Central memory CD8-positive, alpha-beta T cell (primary cell): ENCODE data around the gene SPEF2.

ENCODE experiments used
- ATAC-seq: fragments of 150-1000 bp; cut with Tn5 transposase; replicated peaks from 2 replicates; pipeline ENCODE4 v1.10.0; 2022; ENCODE audit warnings: mild to moderate bottlenecking, moderate FRiP score, moderate number of reproducible peaks; ENCODE audit not compliant: poor library complexity, severe bottlenecking; ENCODE audit errors: extremely low read depth
- DNase-seq, 2 donors: peaks; one replicate each; pipeline ENCODE4 v3.0.0; 2021; ENCODE audit warnings: low spot score in 2 of 2
- H3K27ac Mint-ChIP-seq: one replicate; pipeline ENCODE4 v1.8.0; 2022; ENCODE audit warnings: low read depth, mild to moderate bottlenecking, moderate library complexity, mixed read lengths
- H3K27me3 Mint-ChIP-seq: one replicate; pipeline ENCODE4 v1.8.0; 2022; ENCODE audit warnings: mixed read lengths
- H3K36me3 Mint-ChIP-seq: one replicate; pipeline ENCODE4 v1.8.0; 2022; ENCODE audit warnings: mild to moderate bottlenecking, moderate library complexity, mixed read lengths; ENCODE audit not compliant: insufficient read depth
- H3K4me1 Mint-ChIP-seq: one replicate; pipeline ENCODE4 v1.8.0; 2022; ENCODE audit warnings: mixed read lengths
- H3K4me3 Mint-ChIP-seq: one replicate; pipeline ENCODE4 v1.8.0; 2022; ENCODE audit warnings: mild to moderate bottlenecking, moderate library complexity, mixed read lengths
- H3K9me3 Mint-ChIP-seq: one replicate; pipeline ENCODE4 v1.8.0; 2022; ENCODE audit warnings: mixed read lengths

Gene SPEF2

GRCh38 chr5:35799753-35800152 is 182.1 kb downstream of the SPEF2 start:
- Mint-ChIP-seq H3K9me3 (no peaks in the 10 kb centered on the region), H3K27ac (no peak overlapping the region), H3K36me3 (peaks cover 12% of the 10 kb centered on the region), H3K4me1 (peaks cover 54% of the 10 kb centered on the region), H3K27me3 (no peaks in the 10 kb centered on the region), H3K4me3 (no peak overlapping the region)
- DNase-seq (no peak), ATAC-seq (no peak)

GRCh38 chr5:35803191-35803651 is 185.6 kb downstream of the SPEF2 start:
- H3K27me3 Mint-ChIP-seq: no peaks in the 10 kb centered on the region
- peak overlapping the region; percentile 42 for H3K4me3 Mint-ChIP-seq
- DNase-seq (peak in 1 of 2 donors; percentile 15), ATAC-seq (no peak)
- peaks cover 53% of the 10 kb centered on the region for H3K4me1 Mint-ChIP-seq
- H3K36me3 Mint-ChIP-seq: no peaks in the 10 kb centered on the region
- H3K9me3 Mint-ChIP-seq: no peaks in the 10 kb centered on the region
- peak overlapping the region; percentile 88 for H3K27ac Mint-ChIP-seq

GRCh38 chr5:35804201-35804653 is 186.6 kb downstream of the SPEF2 start:
- DNase-seq (no peak), ATAC-seq (peak; percentile 24)
- Mint-ChIP-seq H3K9me3 (no peaks in the 10 kb centered on the region), H3K4me1 (peaks cover 56% of the 10 kb centered on the region), H3K27ac (peak overlapping the region; percentile 88), H3K4me3 (peak overlapping the region; percentile 13), H3K36me3 (peaks cover 4% of the 10 kb centered on the region), H3K27me3 (no peaks in the 10 kb centered on the region)

GRCh38 chr5:35804841-35805240 is 187.2 kb downstream of the SPEF2 start:
- H3K27ac Mint-ChIP-seq: peak overlapping the region; percentile 88
- no peak overlapping the region for H3K4me3 Mint-ChIP-seq
- DNase-seq: no peak
- no peaks in the 10 kb centered on the region for H3K27me3 Mint-ChIP-seq
- no peak for ATAC-seq
- H3K4me1 Mint-ChIP-seq: peaks cover 59% of the 10 kb centered on the region
- peaks cover 5% of the 10 kb centered on the region for H3K36me3 Mint-ChIP-seq
- H3K9me3 Mint-ChIP-seq: no peaks in the 10 kb centered on the region

- peak; percentile 64 for ATAC-seq
- no peaks in the 10 kb centered on the region for H3K27me3 Mint-ChIP-seq
Observed at GRCh38 chr5:35810601-35811000, 192.9 kb downstream of the SPEF2 start.

GRCh38 chr5:35811108-35811741 is 193.6 kb downstream of the SPEF2 start:
- H3K27ac Mint-ChIP-seq: peak overlapping the region; percentile 96
- H3K9me3 Mint-ChIP-seq: no peaks in the 10 kb centered on the region
- H3K36me3 Mint-ChIP-seq: peaks cover 10% of the 10 kb centered on the region
- H3K4me3 Mint-ChIP-seq: peak overlapping the region; percentile 57
- H3K27me3 Mint-ChIP-seq: no peaks in the 10 kb centered on the region
- peaks cover 36% of the 10 kb centered on the region for H3K4me1 Mint-ChIP-seq
- peak in 1 of 2 donors; percentile 30 for DNase-seq
- peak; percentile 90 for ATAC-seq

More at GRCh38 chr5:35810601-35811000, 192.9 kb downstream of the SPEF2 start:
- H3K27ac Mint-ChIP-seq: peak overlapping the region; percentile 96
- peaks cover 10% of the 10 kb centered on the region for H3K36me3 Mint-ChIP-seq
- DNase-seq: peak in 1 of 2 donors; percentile 37
- no peaks in the 10 kb centered on the region for H3K9me3 Mint-ChIP-seq
- peak overlapping the region; percentile 57 for H3K4me3 Mint-ChIP-seq
- peaks cover 39% of the 10 kb centered on the region for H3K4me1 Mint-ChIP-seq

GRCh38 chr5:35813521-35813920 is 195.9 kb downstream of the SPEF2 start:
- DNase-seq (no peak), ATAC-seq (no peak)
- peak overlapping the region; percentile 16 for H3K27ac Mint-ChIP-seq
- H3K4me1 Mint-ChIP-seq: peaks cover 25% of the 10 kb centered on the region
- H3K36me3 Mint-ChIP-seq: peaks cover 10% of the 10 kb centered on the region
- no peak overlapping the region for H3K4me3 Mint-ChIP-seq
- no peaks in the 10 kb centered on the region for H3K9me3 Mint-ChIP-seq
- H3K27me3 Mint-ChIP-seq: no peaks in the 10 kb centered on the region

GRCh38 chr5:35815089-35815936 is 197.7 kb downstream of the SPEF2 start:
- peaks cover 5% of the 10 kb centered on the region for H3K9me3 Mint-ChIP-seq
- DNase-seq (no peak), ATAC-seq (no peak)
- H3K36me3 Mint-ChIP-seq: peaks cover 11% of the 10 kb centered on the region
- peaks cover 28% of the 10 kb centered on the region for H3K4me1 Mint-ChIP-seq
- no peaks in the 10 kb centered on the region for H3K27me3 Mint-ChIP-seq
- no peak overlapping the region for H3K4me3 Mint-ChIP-seq
- H3K27ac Mint-ChIP-seq: no peak overlapping the region

- Mint-ChIP-seq H3K9me3 (peaks cover 5% of the 10 kb centered on the region), H3K4me3 (no peak overlapping the region), H3K27me3 (no peaks in the 10 kb centered on the region), H3K27ac (no peak overlapping the region), H3K4me1 (peaks cover 31% of the 10 kb centered on the region), H3K36me3 (peaks cover 8% of the 10 kb centered on the region)
- peak; percentile 66 for ATAC-seq
- no peak for DNase-seq
Observed at GRCh38 chr5:35816881-35817521, 199.3 kb downstream of the SPEF2 start.

- Mint-ChIP-seq H3K4me1 (peaks cover 47% of the 10 kb centered on the region), H3K36me3 (peaks cover 11% of the 10 kb centered on the region), H3K27me3 (no peaks in the 10 kb centered on the region), H3K4me3 (peak overlapping the region; percentile 64), H3K9me3 (peaks cover 5% of the 10 kb centered on the region), H3K27ac (peak overlapping the region; percentile 91)
- ATAC-seq: no peak
- DNase-seq: no peak
Observed at GRCh38 chr5:35819026-35819425, 201.4 kb downstream of the SPEF2 start.

GRCh38 chr5:35819668-35820067 is 202.0 kb downstream of the SPEF2 start:
- H3K36me3 Mint-ChIP-seq: peaks cover 11% of the 10 kb centered on the region
- H3K4me3 Mint-ChIP-seq: peak overlapping the region; percentile 64
- ATAC-seq: peak; percentile 45
- peaks cover 5% of the 10 kb centered on the region for H3K9me3 Mint-ChIP-seq
- H3K27me3 Mint-ChIP-seq: no peaks in the 10 kb centered on the region
- peak overlapping the region; percentile 91 for H3K27ac Mint-ChIP-seq
- DNase-seq: no peak
- peaks cover 52% of the 10 kb centered on the region for H3K4me1 Mint-ChIP-seq

- Mint-ChIP-seq H3K27ac (peak overlapping the region; percentile 91), H3K9me3 (peaks cover 5% of the 10 kb centered on the region), H3K4me1 (peaks cover 58% of the 10 kb centered on the region), H3K4me3 (peak overlapping the region; percentile 48), H3K27me3 (no peaks in the 10 kb centered on the region), H3K36me3 (peaks cover 11% of the 10 kb centered on the region)
- ATAC-seq: no peak
- DNase-seq: no peak
Observed at GRCh38 chr5:35820735-35821134, 203.1 kb downstream of the SPEF2 start.
